T-helper 1 cell (primary cell): ENCODE measurements around the gene KIAA1671.
A peak's percentile ranks its signal among the peaks of the same experiment; 100 is the strongest.
"Not testable (repeated sequence)": the region's sequence is repeated elsewhere in the genome, so short reads cannot be mapped to it uniquely, and the experiment has no call there.

Experiments used
- DNase-seq, 5 donors: peaks; one replicate each; pipeline ENCODE4 v3.0.0-alpha.2; 2012 to 2020

KIAA1671 gene

DNA sequence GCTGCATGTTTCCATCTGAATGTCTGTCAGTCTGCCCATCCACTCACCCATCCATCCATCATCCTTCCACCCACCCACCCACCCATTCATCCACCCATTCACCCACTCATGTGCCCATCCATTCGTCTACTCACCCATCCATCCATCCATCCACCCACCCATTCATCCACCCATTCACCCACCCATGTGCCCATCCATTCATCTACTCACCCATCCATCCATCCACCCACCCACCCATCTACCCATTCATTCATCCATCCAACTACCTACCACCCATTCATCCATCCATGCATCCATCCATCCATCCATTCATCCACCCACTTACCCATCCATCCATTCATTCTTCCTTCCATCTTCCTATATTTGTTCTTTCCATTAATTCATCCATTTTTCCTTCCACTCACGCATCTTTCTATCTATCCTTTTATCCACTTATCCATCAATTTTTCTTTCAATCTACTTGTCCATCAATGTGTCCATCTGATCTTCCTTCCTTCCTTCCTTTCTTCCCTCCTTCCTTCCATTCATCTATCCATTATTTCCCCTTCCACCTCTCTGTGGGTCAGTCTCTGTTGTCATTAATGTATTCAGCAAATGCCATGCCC, 255.1 kb downstream of the KIAA1671 start:
- DNase-seq: no peak

DNA sequence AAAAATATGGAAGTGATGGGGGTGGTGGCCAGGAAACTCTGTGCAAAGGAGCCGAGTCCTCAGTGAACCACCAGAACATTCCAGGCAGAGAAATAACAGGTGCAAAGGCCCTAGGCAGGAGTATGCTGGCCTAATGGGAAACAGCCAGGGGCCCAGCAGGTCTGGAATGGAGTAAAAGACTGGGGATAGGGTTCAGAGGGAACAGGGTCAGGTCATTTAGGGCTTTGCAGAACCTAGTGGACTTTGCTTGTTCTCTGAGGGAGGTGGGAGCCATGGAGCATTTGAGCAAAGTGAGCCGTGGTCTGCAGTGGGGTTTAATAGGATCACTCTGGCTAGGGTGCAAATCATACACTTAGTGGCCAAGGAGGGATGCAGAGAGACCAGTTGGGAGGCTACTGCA, 255.8 kb downstream of the KIAA1671 start:
- DNase-seq: no peak

DNA sequence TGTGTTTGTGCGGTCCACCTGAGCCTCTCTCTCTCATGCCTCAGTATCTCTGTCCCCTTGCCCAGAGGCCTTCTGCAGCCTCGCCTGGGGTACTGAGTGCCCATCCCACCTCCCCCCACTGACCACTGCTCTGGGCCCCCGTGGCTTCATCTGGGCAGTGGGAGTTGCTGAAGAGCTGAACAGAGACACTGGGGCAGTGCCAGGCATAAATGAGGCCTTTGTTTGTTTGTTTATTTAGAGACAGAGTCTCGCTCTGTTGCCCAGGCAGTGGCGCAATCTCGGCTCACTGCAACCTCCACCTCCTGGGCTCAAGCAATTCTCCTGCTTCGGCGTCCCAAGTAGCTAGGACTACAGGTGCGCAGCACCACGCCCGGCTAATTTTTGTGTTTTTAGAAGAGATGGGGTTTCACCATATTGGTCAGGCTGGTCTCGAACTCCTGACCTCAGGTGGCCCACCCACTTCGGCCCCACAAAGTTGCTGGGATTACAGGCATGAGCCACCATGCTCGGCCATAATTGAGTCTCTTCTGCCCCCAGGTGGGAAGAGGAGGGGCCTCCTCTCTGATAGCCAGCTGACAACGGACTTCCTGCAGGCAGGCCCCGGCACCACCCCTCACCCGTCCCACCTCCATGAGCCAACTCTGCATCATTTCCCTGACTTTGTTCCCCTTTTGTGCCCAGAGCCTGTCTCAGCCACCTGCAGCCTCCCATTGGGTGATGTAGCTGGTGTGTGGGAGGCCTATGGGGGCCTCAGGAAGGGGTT, 256.4 kb downstream of the KIAA1671 start:
- DNase-seq: no peak

DNA sequence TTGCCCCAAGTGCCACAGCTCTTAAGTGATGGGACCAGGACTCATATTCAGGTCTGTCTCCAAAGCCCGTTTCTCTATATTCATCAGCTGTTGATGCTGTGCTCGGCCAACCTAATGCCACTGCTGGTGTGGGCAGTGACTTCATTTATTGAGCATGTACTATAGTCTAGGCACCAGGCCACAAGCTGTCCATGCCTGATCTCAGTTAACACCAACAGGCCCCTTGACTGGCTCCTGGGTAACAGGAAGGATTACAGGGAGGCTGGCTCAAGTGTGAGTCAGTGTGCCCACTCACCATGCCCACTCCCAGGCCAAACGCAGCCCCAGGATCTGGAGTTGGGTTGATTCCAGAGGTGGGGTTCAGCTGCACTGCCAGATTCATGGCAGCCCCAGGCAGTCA, 258.3 kb downstream of the KIAA1671 start:
- DNase-seq: no peak

DNA sequence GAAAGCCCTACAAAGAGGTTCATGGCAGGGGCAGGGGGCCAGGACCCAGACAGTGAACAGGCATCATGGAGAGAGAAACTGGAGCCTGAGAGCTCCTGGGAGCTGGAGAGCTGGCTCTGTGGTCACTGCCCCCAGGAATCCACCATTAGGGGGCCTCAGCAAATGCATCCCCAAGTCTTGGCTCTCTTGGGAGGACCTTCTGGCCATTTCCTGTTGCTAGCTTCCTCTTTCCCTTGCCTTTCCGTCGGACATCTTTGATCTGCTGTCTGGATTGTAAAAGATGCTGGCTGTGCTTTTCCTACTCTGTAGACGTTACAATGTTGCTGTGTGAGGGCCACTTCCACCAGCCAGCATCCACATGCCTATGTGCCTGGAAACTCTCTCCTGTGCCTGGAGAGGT, 259.8 kb downstream of the KIAA1671 start:
- DNase-seq: no peak

DNA sequence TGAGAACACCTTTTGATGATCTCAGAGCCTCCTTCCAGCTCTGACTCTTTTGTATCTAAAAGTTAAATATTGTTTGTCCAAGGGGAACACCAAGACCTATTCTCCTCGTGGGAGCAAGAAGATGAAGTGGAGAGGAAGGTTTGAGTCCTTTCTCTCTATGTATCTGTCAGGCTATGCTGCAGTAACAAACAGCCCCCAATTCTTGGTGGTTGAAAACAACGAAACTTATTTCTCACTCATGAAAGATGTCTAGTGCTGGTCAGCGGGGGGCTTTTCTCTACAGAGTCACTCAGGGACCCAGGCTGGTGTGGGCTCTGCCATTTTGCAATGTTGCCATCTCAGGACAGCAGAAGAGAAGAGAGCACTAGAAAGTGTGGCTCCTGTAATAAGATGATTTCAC, 260.7 kb downstream of the KIAA1671 start:
- DNase-seq: no peak

DNA sequence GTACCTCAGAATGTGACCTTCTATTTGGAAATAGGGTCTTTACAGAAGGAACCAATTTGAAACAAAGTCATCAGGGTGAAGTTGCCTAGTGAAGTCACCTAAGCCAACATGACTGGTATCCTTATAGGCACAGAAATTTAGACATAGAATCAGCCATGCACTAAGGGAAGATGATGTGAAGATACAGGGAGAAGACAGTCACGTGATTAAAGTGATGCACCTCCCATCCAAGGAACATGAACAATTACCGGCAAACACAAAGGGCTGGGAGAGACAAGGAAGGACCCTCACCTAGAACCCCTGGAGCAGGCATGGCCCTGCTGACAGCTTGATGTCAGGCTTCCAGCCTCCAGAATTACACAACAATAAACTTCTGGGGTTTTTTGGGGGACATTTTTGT, 263.7 kb downstream of the KIAA1671 start:
- DNase-seq: no peak

DNA sequence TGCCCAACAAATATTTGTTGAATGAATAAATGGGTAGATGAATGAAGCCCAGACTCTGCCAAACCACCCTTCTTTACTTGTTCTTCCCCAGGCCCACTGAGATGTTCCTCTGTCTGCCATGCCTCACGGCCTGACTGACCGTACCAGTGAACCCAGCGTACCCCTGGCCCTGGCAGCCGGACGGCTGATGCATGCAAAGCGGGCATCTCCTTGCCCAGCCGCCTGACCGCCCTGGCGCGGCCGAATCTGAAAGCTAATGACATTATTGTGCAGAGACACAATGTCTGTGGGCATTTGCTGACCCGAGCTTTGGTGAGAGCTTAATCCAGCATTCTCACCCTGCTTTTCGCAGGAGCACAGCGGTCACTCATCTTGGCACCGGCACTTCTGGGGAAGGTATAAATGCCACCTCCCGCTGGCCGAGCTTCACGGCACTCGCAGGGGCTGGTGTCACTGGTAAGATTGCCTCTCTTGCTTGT, 266.7 kb downstream of the KIAA1671 start, which contains the start of gene CRYBB2:
CRYBB2 (plus strand) TSS at position 429 of the 479 bp plus-strand sequence. CDS start 1,791 bp downstream, outside the sequence.
- DNase-seq: no peak

DNA sequence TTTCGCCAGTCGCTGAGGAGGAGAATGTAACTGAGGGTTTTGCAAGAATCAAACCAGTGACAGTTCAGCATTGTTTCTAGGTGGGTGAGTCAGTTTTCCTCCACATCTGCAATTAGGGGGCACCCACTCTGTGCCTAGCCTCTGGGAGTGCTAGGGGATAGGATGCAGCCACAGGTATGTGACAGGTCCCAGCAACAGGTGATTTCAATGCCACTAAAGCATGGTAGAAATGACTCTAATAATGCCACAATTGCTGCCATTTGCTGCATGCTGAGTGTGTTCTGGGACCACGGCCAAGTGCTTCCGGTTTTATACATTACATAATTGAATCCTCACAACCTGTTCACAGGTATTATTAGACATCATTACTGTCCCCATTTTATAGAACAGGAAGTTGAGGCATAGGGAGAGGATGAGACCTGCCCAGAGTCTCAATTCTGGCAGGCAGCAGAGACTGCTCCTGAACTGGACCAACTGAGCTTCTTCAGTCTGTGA, 267.5 kb downstream of the KIAA1671 start:
- no peak for DNase-seq

DNA sequence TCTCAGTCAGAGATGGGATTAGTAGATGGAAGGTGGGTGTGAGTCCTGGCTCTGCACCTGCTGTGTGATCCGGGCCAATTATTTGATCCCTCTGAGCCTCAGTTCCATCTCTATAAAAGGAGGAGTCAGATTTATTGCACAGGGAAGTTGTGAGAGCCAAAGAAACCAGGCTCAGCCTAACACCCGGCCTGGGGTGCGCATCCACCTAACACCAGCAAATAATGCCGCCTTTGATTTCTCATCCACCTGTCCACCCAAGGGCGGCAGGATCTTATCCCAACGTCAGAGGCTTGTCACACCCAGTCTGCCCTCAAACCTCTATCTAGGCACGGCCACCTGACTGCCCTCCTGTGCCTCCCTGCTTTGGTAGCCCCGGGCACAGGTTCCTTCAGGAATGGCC, 269.3 kb downstream of the KIAA1671 start:
- no peak for DNase-seq

DNA sequence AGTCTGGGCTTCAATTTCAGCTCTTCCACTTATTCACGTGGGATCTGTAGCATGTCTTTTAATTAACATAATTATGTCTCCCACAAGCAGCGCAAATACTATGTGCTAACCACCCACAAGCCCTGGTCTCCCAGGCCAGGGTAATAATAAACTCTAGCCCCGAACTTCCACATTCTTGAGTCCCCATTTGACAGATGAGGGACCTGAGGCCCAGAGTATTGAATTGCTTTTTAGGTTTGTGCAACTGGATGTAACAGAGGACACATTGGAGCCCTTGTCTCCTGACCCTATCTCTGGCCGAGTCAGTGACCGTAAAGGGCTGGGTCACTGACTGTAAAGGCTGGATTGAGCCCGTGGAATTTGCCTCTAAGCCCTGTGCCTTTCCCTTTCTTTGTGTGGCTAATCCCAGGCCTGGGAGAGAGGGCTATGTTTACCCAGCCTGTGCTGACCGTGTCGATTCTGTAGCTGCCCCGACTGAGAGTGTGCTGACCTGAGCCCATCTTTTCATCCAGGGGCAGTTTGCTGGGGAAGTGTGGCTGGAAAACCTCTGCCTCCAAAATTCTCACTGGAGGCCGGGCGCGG, 270.8 kb downstream of the KIAA1671 start:
- no peak for DNase-seq

DNA sequence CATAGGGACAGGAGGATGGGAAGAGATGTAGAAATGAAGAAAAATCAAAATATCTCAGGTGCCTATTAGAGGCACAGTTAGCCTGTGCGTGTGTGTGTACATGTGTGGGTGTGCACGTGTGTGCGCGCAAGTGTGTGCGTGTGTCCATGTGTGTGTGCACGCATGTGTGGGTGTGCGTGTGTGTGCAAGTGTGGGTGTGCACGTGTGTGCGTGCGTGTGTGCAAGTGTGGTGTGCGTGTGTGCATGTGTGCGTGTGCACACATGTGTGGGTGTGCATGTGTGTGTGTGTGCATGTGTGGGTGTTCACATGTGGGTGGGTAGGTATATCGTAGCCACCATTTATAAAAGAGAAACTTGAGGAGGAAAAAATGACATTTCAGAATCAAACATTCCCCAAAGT, 276.3 kb downstream of the KIAA1671 start:
- DNase-seq: no peak

DNA sequence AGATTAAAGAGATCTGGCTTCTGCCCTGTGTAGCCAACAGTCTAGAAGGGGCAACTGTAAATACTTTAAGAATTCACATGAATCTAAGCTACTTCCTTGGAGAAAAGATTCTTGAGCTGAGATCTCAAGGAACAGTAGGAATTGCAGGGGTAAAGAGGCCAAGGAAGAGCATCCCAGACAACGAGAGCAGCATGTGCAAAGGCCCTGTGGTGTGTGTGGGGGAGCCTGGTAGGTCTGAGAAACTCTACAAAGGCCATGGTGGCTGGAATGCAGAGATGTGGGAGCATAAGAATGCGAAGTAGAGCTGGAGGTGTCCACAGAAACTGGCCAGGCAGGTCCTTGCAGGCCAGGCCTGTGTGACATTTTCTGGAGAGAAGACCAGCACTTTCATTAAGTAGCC, 278.2 kb downstream of the KIAA1671 start:
- not testable (repeated sequence) for DNase-seq

DNA sequence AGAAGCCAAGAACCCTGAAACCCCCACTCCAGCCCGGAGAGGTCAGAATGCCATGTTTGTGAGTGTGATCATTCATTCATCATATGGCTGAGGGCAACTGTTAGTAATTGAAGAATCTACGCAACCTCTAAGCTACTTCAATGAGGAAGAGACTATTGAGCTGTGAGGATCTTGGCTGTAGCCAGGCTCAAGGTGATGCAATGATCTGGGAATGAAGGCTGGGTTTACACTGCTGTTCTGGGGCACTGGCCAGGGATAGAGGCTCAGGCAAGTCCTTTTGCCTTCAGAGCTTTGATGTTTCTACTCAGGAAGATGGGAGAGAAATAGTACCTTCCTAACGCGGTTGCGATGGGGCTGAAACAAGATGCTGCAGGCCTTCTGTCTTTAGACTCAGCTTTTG, 279.8 kb downstream of the KIAA1671 start:
- no peak for DNase-seq

DNA sequence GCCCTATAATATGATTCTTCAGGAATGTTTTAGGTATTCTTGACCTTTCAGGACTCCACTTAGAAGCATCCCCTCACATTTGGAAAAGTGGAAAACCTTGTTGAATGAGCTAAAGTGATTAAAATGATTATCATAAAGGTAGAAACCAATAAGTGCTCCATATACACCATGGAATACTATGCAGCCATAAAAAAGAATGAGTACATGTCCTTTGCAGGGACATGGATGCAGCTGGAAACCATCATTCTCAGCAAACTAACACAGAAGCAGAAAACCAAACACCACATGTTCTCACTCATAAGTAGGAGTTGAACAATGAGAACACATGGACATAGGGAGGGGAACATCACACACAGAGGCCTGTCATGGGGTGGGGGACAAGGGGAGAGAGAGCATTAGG, 281.2 kb downstream of the KIAA1671 start:
- DNase-seq: not testable (repeated sequence)

DNA sequence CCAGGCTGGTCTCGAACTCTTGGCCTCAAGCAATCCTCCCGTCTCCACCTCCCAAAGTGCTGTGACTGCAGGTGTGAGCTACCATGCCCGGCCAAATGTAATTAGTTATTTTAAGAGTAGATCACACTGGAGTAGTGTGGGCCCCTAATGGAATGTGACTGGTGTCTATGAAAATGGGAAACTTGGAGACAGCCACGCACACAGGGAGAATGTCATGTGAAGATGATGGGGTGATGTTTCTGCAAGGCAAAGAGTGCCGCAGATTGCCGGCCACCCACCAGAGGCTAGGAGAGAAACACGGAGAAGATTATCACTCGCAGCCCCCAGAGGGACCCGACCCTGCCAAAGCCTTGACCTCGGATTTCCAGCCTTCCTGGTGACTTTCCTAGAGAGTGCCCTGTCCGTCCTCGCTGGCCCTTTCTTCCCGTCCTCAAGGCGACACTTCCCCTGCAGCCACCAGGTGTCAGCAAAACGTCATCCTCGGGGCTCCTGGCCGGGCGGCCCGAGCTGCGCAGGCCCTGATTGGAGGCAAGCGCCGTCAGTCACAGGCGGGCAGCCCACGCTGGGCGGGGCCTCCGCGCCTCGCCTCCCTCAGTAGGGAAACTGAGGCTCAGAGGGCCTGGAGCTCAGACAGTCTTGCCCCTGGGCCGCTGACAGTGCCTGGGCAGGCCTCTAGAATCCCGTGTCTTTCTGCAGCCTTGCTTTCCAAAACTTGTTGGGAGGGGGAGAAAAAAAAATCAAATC, 283.2 kb downstream of the KIAA1671 start:
- DNase-seq: peak in 3 of 5 donors; percentile 25 to 65 (median 26)

DNA sequence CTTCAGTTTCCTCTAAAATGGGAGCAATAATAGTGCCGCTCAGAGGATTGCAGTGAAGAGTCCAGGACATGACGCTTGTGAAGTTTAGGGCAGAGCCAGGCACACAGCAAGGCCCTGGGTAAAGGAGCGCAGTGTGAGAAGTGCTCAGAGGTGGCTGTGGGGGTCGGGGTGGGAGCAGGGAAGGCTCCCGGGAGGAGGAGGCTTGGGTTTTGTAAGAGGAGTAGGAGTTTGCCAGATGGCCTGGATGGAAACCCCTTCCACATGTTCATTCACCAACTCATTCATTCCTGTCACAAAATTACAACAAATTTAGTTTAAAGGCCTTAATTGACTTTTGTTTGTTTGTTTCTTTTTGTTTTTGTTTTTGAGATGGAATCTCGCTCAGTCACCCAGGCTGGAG, 283.9 kb downstream of the KIAA1671 start:
- DNase-seq: no peak

DNA sequence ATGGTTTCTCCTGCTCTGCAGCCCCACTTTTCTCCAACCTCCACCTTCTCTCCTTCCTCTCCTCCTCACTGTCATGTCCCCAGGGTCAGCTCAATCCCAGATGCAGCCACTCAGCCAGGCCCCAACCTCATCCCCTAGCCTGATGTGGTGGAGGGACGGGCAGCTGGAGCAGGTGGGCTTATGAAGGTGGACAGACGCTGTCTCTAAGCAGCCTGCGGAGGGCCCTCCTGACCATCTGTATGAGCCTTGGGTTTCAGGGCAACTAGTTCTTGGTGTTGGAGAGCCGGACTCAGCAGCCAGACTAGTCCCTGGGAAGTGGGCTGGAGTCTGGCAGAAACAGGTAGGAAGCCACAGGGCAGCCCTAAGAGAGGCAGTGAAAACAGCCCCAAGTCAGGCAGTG, 285.0 kb downstream of the KIAA1671 start:
- DNase-seq: no peak

DNA sequence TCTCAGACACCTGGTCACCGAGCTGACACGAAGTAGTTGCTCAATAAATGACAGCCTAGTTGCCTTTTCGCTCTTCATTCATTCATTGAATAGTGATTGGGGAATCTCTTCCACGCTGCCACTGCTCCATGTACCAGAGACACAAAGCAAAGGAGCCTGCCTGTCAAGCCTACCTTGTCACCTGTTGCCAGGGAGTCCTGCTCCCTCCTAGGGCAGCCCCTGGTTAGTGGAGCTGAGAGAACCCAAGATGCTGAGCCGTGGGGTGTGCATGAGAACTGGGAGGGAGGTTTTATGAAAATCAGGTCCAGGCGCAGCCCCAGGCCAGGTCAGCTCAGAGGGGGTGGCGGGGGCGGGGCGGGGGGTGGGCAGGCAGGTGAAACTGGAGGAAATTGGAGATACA, 285.5 kb downstream of the KIAA1671 start:
- DNase-seq: not testable (repeated sequence)
